Ishikawa (cell line): Measurements from ENCODE around the gene ALDH1A2.

Experiments used
- CEBPB ChIP-seq: IDR thresholded peaks from 2 replicates; pipeline ENCODE4 v1.6.1; 2012
- CREB1 ChIP-seq: IDR thresholded peaks from 2 replicates; pipeline ENCODE4 v1.6.1; 2012; ENCODE audit warnings: low read depth
- EGR1 ChIP-seq: IDR thresholded peaks from 2 replicates; pipeline ENCODE4 v1.6.1; 2012
- EP300 ChIP-seq: IDR thresholded peaks from 2 replicates; pipeline ENCODE4 v1.6.1; 2012; ENCODE audit warnings: borderline replicate concordance
- FOXM1 ChIP-seq: IDR thresholded peaks from 2 replicates; pipeline ENCODE4 v1.6.1; 2012; ENCODE audit warnings: low read depth, borderline replicate concordance
- NFIC ChIP-seq: IDR thresholded peaks from 2 replicates; pipeline ENCODE4 v1.6.1; 2012
- RAD21 ChIP-seq: IDR thresholded peaks from 2 replicates; pipeline ENCODE4 v1.6.1; 2012; ENCODE audit warnings: low read depth
- TAF1 ChIP-seq: IDR thresholded peaks from 2 replicates; pipeline ENCODE4 v1.6.1; 2012; ENCODE audit warnings: low read depth, mild to moderate bottlenecking
- TCF12 ChIP-seq: IDR thresholded peaks from 2 replicates; pipeline ENCODE4 v1.6.1; 2012; ENCODE audit warnings: low read depth
- TEAD4 ChIP-seq: IDR thresholded peaks from 2 replicates; pipeline ENCODE4 v1.6.1; 2012
- YY1 ChIP-seq: IDR thresholded peaks from 2 replicates; pipeline ENCODE4 v1.6.1; 2012; ENCODE audit warnings: low read depth
- ZBTB7A ChIP-seq: IDR thresholded peaks from 2 replicates; pipeline ENCODE4 v1.6.1; 2012; ENCODE audit warnings: low read depth
- TF ChIP-seq, protein P1 (sequence below): IDR thresholded peaks from 2 replicates; pipeline ENCODE4 v1.6.1; 2012; ENCODE audit warnings: low read depth, mild to moderate bottlenecking
- TF ChIP-seq, protein P2 (sequence below): IDR thresholded peaks from 2 replicates; pipeline ENCODE4 v1.6.1; 2012
- TF ChIP-seq, protein P3 (sequence below): IDR thresholded peaks from 2 replicates; pipeline ENCODE4 v1.6.1; 2012

The ALDH1A2 gene

DNA sequence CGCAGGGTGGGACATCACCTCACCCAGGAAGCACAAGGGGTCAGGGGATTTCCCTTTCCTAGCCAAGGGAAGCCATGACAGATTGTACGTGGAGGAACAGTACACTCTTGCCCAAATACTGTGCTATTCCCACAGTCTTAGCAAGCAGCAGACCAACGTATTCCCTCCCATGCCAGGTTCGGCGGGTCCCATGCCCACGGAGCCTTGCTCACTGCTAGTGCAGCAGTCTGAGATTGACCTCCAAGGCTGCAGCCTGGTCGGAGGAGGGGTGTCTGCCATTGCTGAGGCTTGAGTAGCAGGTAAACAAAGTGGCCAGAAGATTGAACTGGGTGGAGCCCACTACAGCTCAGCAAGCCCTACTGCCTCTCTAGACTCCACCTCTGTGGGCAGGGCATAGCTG, 39.0 kb downstream of the ALDH1A2 start:
- no peak for TF ChIP-seq TEAD4
- TF ChIP-seq CREB1: no peak
- TF ChIP-seq, protein P1, sequence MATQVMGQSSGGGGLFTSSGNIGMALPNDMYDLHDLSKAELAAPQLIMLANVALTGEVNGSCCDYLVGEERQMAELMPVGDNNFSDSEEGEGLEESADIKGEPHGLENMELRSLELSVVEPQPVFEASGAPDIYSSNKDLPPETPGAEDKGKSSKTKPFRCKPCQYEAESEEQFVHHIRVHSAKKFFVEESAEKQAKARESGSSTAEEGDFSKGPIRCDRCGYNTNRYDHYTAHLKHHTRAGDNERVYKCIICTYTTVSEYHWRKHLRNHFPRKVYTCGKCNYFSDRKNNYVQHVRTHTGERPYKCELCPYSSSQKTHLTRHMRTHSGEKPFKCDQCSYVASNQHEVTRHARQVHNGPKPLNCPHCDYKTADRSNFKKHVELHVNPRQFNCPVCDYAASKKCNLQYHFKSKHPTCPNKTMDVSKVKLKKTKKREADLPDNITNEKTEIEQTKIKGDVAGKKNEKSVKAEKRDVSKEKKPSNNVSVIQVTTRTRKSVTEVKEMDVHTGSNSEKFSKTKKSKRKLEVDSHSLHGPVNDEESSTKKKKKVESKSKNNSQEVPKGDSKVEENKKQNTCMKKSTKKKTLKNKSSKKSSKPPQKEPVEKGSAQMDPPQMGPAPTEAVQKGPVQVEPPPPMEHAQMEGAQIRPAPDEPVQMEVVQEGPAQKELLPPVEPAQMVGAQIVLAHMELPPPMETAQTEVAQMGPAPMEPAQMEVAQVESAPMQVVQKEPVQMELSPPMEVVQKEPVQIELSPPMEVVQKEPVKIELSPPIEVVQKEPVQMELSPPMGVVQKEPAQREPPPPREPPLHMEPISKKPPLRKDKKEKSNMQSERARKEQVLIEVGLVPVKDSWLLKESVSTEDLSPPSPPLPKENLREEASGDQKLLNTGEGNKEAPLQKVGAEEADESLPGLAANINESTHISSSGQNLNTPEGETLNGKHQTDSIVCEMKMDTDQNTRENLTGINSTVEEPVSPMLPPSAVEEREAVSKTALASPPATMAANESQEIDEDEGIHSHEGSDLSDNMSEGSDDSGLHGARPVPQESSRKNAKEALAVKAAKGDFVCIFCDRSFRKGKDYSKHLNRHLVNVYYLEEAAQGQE: no peak
- TF ChIP-seq FOXM1: no peak
- TF ChIP-seq YY1: no peak
- TF ChIP-seq RAD21: no peak
- TF ChIP-seq EP300: no peak

DNA sequence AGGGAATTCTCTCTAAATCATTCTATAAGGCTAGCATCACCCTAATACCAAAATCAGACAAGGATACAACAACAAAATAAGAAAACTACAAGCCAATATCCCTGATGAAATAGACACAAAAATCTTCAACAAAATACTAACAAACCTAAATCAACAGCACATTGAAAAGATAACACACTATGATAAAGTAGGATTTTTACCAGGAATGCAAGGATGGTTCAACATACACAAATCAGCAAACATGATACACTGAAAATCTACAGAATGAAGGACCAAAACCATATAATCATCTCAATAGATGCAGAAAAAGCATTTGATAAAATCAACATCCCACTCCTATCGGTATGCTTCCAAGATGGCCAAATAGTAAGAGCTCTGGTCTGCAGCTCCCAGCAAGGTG, 39.5 kb downstream of the ALDH1A2 start:
- TF ChIP-seq CEBPB (no peak), EP300 (no peak), TEAD4 (no peak), YY1 (no peak), TAF1 (no peak), NFIC (no peak), CREB1 (no peak), TCF12 (no peak), ZBTB7A (no peak), EGR1 (no peak), FOXM1 (no peak), RAD21 (no peak)
- TF ChIP-seq, protein P2, sequence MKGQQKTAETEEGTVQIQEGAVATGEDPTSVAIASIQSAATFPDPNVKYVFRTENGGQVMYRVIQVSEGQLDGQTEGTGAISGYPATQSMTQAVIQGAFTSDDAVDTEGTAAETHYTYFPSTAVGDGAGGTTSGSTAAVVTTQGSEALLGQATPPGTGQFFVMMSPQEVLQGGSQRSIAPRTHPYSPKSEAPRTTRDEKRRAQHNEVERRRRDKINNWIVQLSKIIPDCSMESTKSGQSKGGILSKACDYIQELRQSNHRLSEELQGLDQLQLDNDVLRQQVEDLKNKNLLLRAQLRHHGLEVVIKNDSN: no peak
- TF ChIP-seq, protein P1: no peak
- TF ChIP-seq, protein P3, sequence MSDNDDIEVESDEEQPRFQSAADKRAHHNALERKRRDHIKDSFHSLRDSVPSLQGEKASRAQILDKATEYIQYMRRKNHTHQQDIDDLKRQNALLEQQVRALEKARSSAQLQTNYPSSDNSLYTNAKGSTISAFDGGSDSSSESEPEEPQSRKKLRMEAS: no peak

DNA sequence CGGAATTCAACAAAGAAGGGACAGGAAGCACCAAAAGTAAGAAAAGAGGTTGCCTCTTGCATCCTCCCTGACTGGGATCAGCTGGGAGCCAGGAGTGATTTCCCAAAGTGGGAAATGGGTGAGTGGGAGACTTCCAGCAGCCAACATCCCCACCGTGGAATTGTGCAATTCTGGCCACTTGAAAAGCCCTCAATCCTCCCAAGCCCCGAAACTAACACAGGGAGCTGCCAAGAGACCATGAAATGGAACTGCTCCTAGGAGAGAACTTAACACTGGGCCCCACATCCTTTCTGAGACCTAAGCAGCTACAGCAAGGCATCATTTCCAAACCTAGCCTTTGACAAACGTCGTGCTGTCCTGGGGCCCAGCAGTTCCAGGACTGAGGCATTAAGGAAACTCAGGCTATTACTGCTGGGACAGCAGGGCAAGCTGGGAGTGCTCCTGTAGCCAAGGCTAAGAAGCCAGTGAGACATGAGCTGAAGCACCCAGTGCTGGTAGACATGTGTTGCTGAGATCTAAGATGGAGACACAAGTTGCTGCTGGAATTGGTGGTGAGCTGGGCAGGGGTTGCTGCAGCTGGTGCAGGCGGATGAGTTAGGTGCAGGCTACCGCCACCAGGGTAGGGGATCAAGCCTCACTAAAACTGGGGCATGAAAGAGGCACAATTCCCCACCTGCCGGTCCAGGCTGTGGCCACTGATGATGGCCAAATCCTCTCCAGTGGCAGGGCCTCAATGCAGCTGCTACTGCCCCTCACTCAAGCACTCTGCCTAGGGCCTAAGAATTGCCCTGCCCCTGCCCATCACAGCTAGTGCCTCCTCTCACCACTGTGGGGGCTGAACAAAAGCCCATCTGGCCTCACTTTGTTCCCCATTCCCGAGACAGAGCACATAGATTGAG, 43.9 kb downstream of the ALDH1A2 start:
- no peak for TF ChIP-seq TAF1
- TF ChIP-seq, protein P3: no peak
- no peak for TF ChIP-seq YY1
- TF ChIP-seq, protein P1: no peak
- no peak for TF ChIP-seq RAD21
- TF ChIP-seq EGR1: no peak
- TF ChIP-seq CREB1: no peak
- no peak for TF ChIP-seq EP300
- TF ChIP-seq TEAD4: no peak
- TF ChIP-seq NFIC: no peak

DNA sequence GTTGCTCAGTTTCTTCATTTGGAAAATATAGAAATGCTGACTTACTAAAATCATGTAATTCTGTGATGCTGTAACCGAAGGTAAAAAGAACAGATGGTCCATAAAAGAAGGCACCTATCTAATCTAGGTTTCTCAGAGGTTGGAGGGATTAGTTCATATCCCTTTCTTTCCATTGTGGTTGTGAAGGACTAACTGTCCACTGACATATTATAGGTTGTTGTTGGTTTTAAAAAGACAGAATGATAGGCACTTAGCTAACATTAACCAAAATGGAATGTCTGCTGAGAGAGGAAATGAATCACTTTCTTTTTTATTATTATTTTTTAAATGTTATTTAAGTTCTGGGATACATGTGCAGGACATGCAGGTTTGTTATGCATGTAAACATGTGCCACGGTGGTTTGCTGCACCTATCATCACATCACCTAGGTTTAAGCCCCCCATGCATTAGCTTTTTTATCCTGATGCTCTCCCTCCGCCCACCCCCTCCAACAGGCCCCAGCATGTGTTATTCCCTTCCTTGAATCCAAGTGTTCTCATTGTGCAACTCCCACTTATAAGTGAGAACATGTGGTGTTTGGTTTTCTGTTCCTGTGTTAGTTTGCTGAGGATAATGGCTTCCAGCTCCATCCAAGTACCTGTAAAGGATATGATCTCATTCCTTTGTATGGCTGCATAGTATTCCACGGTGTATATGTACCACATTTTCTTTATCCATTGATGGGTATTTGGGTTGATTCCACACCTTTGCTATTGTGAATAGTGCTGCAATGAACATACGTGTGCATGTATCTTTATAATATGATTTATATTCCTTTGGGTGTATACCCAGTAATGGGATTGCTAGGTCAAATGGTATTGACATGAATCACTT, 45.8 kb downstream of the ALDH1A2 start:
- TF ChIP-seq TCF12: no peak

DNA sequence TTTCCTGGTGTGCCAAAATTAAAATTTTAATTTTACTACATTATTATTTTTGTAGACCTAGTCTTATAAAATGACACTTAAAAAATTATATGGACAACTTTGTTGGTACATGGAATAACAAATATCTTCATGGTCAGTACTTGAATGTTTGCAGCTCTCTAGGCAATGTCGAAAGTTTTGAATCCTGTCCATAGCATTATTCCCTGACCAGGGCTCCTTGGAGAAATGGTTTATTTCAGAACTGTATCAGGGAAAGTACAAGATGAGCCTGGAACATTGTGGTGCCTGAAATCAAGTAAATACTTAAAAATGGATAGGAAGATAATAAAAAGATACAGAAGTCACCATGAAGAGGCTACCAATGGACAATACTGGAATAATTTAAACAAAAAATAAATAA, 47.6 kb downstream of the ALDH1A2 start:
- TF ChIP-seq TAF1 (no peak), FOXM1 (no peak), EP300 (no peak), CREB1 (no peak), EGR1 (no peak), NFIC (no peak)
- TF ChIP-seq, protein P2: no peak
- TF ChIP-seq, protein P1: no peak
- TF ChIP-seq, protein P3: no peak
